Stimulated activated naive B cell treated with anti-CD40 and anti-IgM and Interleukin-4, amounts not matched to agents 10 μg/mL and 1 μg/mL and 100 μg/mL, for 72 hours (primary cell): ENCODE data around the gene SPRN.
"Not testable (repeated sequence)": the region's sequence is repeated elsewhere in the genome, so short reads cannot be mapped to it uniquely, and the experiment has no call there.

ENCODE experiments used
- ATAC-seq, 2 donors: fragments of 150-1000 bp; cut with Tn5 transposase; replicated peaks; 2 replicates each; pipeline ENCODE4 v1.10.0; 2021; ENCODE audit warnings: moderate library complexity in 1 of 2
- DNase-seq: peaks from one replicate; pipeline ENCODE4 v3.0.0; 2021
- H3K27ac Mint-ChIP-seq: one replicate; pipeline ENCODE4 v1.8.0; 2022; ENCODE audit warnings: mild to moderate bottlenecking, mixed read lengths
- H3K27me3 Mint-ChIP-seq, 2 donors: one replicate each; pipeline ENCODE4 v1.8.0; 2022; ENCODE audit warnings: mixed read lengths in 2 of 2
- H3K36me3 Mint-ChIP-seq, 2 donors: one replicate each; pipeline ENCODE4 v1.8.0; 2022; ENCODE audit warnings: mixed read lengths in 2 of 2, mild to moderate bottlenecking in 1 of 2
- H3K4me1 Mint-ChIP-seq, 2 donors: one replicate each; pipeline ENCODE4 v1.8.0; 2022; ENCODE audit warnings: mixed read lengths in 2 of 2, mild to moderate bottlenecking in 1 of 2
- H3K4me3 Mint-ChIP-seq, 2 donors: one replicate each; pipeline ENCODE4 v1.8.0; 2022; ENCODE audit warnings: mild to moderate bottlenecking in 2 of 2, mixed read lengths in 2 of 2, moderate library complexity in 1 of 2
- H3K9me3 Mint-ChIP-seq, 2 donors: one replicate each; pipeline ENCODE4 v1.8.0; 2022; ENCODE audit warnings: mixed read lengths in 2 of 2, mild to moderate bottlenecking in 1 of 2

SPRN gene

DNA sequence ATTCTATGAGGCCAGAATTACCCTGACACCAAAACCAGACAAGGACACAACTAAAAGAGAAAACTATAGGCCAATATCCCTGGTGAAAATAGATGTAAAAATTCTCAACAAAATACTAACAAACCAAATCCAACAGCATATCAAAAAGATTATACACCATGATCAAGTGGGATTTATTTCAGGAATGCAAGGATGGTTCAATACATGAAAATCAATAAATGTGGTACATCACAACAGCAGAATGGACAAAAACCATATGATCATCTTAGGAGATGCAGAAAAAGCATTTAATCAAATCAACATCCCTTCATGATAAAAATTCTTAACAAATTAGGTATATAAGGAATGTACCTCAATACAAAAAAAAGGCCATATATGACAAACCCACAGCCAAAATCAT is 23.7 kb upstream of the SPRN start:
- H3K27me3 Mint-ChIP-seq, result peaks cover 20 to 27% of the 10 kb centered on the region in 2 donors

DNA sequence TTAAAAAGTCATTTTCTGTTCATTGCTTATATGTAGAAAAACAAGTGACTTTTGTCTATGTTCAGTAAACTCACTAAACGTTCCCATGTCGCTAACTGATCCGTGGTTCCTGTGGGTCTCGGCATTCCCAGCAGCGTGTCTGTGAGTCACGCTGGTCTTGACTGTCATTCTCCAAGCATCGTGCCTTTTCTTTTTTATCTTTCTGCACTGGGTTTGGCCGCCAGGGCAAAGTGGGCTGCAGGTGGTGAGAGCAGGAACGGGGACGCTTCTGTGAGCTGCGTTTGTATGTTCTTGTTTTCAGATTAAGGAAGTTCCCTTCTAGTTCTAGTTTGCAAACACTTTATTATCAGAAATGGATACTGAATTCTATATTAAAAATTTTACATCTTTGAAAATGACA is 22.6 kb upstream of the SPRN start:
- Mint-ChIP-seq H3K9me3 (peaks cover 29 to 30% of the 10 kb centered on the region in 2 donors), H3K27ac (no peak overlapping the region), H3K4me1 (peaks cover 6 to 14% of the 10 kb centered on the region in 2 donors), H3K36me3 (peaks cover 24 to 34% of the 10 kb centered on the region in 2 donors), H3K4me3 (no peak overlapping the region), H3K27me3 (peaks cover 20 to 27% of the 10 kb centered on the region in 2 donors)
- no peak for ATAC-seq
- DNase-seq, result no peak

More for the DNA sequence above, 23.7 kb upstream of the SPRN start:
- peaks cover 0 to 7% of the 10 kb centered on the region in 2 donors for H3K4me1 Mint-ChIP-seq
- DNase-seq (no peak), ATAC-seq (no peak)
- H3K27ac Mint-ChIP-seq, result no peak overlapping the region
- peaks cover 22 to 29% of the 10 kb centered on the region in 2 donors for H3K36me3 Mint-ChIP-seq
- no peak overlapping the region for H3K4me3 Mint-ChIP-seq
- peaks cover 29 to 30% of the 10 kb centered on the region in 2 donors for H3K9me3 Mint-ChIP-seq

DNA sequence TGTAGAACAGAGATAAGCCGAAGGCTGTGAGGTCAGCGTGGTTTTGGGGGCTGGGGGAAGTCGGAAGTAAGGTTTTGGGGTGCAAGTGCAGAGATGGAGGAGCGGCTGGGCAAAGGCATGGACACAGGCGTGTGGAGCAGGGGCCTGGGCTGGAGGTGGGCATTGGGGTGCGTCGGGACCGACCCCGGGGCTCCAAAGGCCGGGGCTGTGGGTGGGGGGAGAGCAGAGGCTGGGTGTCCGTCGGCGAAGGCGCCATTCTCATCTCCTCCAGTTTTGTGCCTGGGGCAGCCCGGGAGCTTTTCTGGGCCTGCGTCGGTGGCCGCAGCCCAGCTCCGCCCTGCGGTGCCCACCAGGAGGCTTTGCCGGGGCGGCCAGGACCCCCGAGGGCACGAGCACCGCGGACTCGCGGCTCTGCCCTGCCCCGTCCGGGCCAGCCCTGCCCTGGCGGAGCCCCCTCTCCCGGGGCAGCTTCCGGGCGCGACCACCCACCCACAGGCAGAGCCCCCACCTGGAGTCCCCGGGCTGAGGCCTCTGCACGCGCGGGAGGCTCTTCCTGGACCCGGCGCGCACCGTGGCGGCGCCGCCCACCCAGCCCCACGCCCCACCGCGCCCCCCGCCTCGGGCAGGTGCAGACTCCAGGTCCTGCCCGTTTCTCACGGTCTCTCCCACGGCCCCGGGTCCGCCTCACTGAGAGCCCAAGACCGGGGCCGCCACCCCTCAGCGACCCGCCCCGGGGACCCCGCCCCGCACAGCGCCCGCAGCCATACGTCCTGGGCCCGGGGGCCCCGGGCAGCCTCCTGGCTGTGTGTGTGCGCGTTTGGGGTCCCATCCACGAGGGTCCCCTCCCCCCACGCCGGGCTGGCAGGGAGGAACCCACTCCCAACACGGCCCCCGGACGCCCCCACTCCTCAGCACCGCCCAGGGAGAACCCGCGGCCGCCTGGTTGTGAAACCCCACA is 21.6 kb upstream of the SPRN start:
- Mint-ChIP-seq H3K36me3 (peaks cover 24 to 34% of the 10 kb centered on the region in 2 donors), H3K27me3 (peaks cover 20 to 27% of the 10 kb centered on the region in 2 donors), H3K27ac (no peak overlapping the region), H3K9me3 (peaks cover 29 to 30% of the 10 kb centered on the region in 2 donors), H3K4me3 (no peak overlapping the region), H3K4me1 (peaks cover 6 to 14% of the 10 kb centered on the region in 2 donors)
- ATAC-seq, result no peak
- no peak for DNase-seq

DNA sequence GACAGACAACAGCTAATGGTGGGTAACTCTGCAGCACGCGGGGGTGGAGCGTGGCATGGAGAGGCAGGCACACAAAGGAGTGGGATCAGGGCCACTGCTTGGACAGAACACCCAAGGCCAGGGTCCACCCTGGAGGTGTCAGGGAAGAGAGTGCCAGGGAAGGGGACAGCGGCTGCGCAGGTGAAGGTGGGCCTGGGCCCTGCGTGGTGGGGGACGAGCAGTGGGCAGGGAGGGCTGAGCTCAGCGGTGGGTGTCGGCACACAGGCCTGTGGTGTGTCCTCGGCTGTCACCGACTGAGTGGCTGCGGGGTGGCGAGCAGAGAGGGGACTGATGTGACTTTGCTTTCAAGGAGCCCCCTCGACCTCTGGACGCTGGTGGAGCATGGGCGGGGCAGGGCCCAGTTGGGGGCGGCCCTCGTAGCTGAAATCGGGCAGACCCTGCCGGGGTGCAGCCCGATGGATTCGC is 20.9 kb upstream of the SPRN start:
- Mint-ChIP-seq H3K4me3 (no peak overlapping the region), H3K36me3 (peaks cover 24 to 34% of the 10 kb centered on the region in 2 donors), H3K4me1 (peaks cover 6 to 14% of the 10 kb centered on the region in 2 donors), H3K27me3 (peaks cover 20 to 27% of the 10 kb centered on the region in 2 donors), H3K9me3 (peaks cover 29 to 30% of the 10 kb centered on the region in 2 donors), H3K27ac (no peak overlapping the region)
- DNase-seq (no peak), ATAC-seq (no peak)

DNA sequence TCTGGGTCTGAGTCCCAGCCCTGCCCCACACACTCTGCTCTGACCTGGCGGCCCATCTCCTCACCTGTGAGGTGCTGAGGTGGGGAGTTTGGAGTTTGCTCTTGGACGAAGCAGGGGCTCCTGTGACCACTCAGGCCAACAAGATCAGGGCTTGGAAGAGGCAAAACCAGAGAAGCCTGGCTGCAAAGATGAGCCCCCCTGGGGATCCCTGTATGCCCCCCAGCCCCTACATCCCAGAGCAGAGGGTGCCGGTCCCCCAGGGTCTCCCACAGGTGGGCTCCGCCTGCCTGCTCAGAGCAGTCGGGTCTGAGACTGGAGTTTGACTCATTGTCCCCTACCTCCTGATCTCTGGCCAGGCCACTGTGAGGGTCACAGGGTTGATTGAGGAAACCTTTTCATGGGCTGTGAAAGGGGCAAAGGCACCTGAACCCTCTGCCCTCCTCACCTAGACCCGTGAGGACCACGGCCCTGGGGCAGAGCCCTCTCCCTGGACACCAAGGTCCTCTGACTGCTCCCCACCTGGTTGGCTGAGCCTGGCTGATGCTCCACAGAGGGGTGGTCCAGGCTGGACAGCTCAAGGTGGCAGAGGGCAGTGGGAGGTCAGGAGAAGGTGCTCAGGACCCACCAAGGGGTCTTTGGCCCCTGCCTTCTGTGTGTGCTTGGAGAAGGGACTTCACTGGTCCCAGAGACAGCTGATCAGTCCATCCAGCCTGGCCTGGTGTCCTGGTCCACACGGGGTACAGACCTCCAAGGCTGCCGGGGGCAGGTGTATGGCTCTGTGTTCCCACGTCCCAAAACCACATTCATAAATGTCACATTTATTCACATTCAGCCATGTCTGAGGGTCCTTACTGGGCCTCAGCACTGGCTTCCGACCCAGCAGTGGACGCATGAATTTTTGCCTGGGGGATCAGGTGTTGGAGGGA is 20.2 kb upstream of the SPRN start:
- no peak for ATAC-seq
- peaks cover 24 to 34% of the 10 kb centered on the region in 2 donors for H3K36me3 Mint-ChIP-seq
- no peak overlapping the region for H3K27ac Mint-ChIP-seq
- H3K4me3 Mint-ChIP-seq, result no peak overlapping the region
- peaks cover 20 to 27% of the 10 kb centered on the region in 2 donors for H3K27me3 Mint-ChIP-seq
- no peak for DNase-seq
- H3K9me3 Mint-ChIP-seq, result peaks cover 29 to 30% of the 10 kb centered on the region in 2 donors
- H3K4me1 Mint-ChIP-seq, result peaks cover 6 to 14% of the 10 kb centered on the region in 2 donors

DNA sequence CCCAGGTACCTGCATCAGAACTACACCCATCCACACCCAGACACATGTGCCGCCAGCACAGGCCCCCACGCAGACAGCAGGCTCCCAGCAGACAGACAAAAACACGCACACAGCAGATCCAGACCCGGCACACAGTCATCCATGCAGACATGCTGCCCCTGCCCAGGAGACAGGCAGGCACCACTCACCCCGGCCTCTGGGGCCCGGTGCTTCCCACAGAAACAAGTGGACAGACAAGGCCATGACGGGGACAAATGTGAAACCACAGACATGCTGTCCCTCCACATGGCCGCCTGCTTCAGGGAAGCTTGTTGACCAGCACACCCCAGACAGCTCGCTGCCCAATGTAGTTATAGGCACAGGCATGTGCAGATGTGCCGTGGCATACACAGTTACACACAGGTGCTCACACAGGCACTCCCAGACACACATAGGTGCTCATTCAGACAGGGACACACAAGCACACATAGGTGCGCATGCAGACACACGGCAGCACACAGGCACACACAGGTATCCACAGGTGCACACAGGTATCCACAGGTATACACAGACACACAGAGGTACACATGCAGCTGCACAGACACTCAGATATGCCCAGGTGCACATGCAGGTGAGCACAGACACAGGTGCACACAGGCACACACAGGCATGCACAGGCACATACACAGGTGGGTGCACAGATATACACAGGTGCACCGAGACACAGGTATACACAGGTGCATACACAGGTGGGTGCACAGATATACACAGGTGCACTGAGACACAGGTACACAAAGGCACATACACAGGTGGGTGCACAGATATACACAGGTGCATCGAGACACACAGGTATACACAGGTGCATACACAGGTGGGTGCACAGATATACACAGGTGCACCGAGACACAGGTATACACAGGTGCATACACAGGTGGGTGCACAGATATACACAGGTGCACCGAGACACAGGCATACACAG is 18.8 kb upstream of the SPRN start:
- DNase-seq (no peak), ATAC-seq (no peak)
- Mint-ChIP-seq H3K27ac (no peak overlapping the region), H3K9me3 (peaks cover 22 to 23% of the 10 kb centered on the region in 2 donors), H3K36me3 (peaks cover 21 to 37% of the 10 kb centered on the region in 2 donors), H3K27me3 (peaks cover 20 to 28% of the 10 kb centered on the region in 2 donors), H3K4me1 (peaks cover 10 to 14% of the 10 kb centered on the region in 2 donors), H3K4me3 (no peak overlapping the region)

DNA sequence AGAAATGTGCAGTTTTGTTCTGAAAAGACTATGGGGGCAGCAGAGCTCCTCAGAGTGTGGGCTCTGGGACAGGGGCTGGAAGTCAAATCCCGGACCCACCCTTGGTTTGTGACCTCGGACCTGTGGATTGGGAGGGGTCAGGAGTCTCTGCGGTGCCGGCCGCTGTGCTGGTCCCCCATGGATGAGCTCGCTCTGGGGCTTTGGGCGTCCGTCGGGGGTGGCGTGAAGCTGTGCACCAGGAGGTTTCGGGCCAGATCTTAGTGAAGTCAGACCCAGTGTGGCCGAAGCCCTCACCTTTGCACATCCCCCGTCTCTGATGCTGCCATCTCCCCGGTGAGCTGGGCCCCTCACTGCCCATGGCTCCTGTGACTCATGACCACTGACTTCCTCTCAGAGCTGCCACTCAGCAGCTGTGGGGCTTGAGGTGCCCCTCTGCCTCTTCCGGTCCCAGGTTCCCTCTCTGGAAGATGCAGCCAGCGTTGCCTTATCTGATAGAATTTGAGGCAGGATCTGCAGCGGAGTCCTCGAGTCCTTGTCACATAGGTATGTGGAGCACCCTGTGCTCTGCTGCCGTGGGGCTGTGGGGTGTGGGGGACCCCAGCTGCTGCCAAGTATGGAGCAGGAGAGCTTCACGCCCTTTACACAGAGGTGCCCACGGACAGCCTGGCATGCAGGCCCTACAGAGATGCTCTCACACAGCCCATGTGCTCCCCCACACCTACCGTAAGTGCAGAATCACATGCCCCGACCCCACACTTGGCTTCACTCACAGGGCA is 18.0 kb upstream of the SPRN start:
- peak overlapping the region; percentile 51 for H3K27ac Mint-ChIP-seq
- H3K4me3 Mint-ChIP-seq, result no peak overlapping the region
- ATAC-seq (peak; percentile 53 to 54), DNase-seq (no peak)
- peaks cover 11 to 14% of the 10 kb centered on the region in 2 donors for H3K4me1 Mint-ChIP-seq
- H3K9me3 Mint-ChIP-seq, result peaks cover 15% of the 10 kb centered on the region in 2 donors
- H3K36me3 Mint-ChIP-seq, result peaks cover 17 to 29% of the 10 kb centered on the region in 2 donors
- peaks cover 20 to 23% of the 10 kb centered on the region in 2 donors for H3K27me3 Mint-ChIP-seq

DNA sequence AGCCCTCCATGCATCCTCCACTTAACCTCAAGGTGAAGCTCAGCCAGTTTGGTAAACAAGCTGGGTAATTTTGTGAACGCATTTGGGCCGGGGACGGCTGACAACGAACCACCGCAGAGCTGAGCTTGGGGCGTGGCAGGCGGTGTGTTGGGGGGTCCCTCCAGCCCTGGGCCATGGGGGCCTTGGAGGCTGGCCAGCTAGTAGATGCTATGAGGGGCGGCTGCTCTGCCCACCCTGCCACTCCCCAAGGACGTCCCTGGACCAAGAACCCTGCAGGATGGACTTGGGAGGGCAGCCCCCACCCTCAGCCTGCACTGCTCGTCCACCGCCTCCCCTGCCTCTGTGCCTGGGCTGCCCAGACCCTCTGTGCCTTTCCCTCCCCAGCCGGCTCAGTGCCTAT is 17.4 kb upstream of the SPRN start:
- DNase-seq, result no peak
- H3K27ac Mint-ChIP-seq, result no peak overlapping the region
- peaks cover 13 to 25% of the 10 kb centered on the region in 2 donors for H3K36me3 Mint-ChIP-seq
- H3K9me3 Mint-ChIP-seq, result peaks cover 11% of the 10 kb centered on the region in 2 donors
- H3K4me1 Mint-ChIP-seq, result peaks cover 11 to 14% of the 10 kb centered on the region in 2 donors
- peaks cover 17 to 20% of the 10 kb centered on the region in 2 donors for H3K27me3 Mint-ChIP-seq
- ATAC-seq, result no peak
- H3K4me3 Mint-ChIP-seq, result no peak overlapping the region

DNA sequence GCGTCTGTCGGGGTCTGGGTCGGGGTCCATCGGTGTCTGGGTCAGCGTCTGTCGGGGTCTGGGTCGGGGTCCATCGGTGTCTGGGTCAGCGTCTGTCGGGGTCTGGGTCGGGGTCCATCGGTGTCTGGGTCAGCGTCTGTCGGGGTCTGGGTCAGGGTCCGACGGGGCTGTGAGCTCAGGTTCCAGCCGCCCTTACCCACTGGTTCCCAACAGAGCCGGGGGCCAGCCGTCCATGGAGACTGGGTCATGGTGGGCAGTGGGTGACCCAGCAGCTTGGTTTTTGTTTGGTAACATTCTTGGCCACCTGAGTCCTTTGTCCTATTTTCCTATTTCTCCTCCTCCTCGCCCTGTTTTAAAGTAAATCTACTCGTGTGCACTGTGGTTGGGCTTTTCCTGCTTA is 16.9 kb upstream of the SPRN start:
- not testable (repeated sequence) for DNase-seq, H3K4me3 Mint-ChIP-seq
- peaks cover 12 to 17% of the 10 kb centered on the region in 2 donors for H3K27me3 Mint-ChIP-seq

DNA sequence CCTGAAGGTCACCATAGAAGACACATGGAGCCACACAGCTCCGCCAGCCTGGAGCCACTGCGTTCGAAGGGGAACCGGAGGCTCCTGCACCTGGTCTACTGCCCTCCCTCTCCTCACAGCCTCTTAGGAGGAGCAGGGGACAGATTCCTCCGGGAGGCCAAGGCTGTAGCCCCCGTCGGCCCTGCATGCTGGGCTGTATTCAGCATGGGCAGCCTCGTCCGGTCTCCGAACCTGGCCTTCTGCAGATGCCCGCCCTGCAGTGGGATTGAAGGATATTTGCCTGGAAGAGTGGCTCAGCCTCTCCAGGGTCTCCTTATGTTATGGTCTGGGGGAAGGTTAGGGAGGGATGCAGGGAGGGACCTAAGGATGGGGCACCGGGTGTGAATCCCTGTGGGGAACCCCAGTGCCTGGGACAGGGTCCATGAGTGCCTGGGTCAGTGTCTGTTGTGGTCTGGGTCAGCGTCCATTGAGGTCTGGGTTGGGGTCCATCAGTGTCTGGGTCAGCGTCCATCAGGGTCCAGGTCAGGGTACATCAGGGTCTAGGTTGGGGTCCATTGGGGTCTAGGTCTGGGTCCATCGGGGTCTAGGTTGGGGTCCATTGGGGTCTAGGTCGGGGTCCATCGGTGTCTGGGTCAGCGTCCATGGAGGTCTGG is 16.3 kb upstream of the SPRN start:
- Mint-ChIP-seq H3K4me1 (peaks cover 11 to 14% of the 10 kb centered on the region in 2 donors), H3K27me3 (peaks cover 11 to 17% of the 10 kb centered on the region in 2 donors), H3K36me3 (peaks cover 10 to 21% of the 10 kb centered on the region in 2 donors), H3K4me3 (no peak overlapping the region), H3K27ac (no peak overlapping the region), H3K9me3 (peaks cover 7 to 8% of the 10 kb centered on the region in 2 donors)
- ATAC-seq (no peak), DNase-seq (no peak)

More for the DNA sequence above, 16.9 kb upstream of the SPRN start:
- ATAC-seq, H3K9me3 Mint-ChIP-seq, H3K27ac Mint-ChIP-seq: not testable (repeated sequence)
- peaks cover 11 to 14% of the 10 kb centered on the region in 2 donors for H3K4me1 Mint-ChIP-seq
- H3K36me3 Mint-ChIP-seq, result peaks cover 10 to 21% of the 10 kb centered on the region in 2 donors

DNA sequence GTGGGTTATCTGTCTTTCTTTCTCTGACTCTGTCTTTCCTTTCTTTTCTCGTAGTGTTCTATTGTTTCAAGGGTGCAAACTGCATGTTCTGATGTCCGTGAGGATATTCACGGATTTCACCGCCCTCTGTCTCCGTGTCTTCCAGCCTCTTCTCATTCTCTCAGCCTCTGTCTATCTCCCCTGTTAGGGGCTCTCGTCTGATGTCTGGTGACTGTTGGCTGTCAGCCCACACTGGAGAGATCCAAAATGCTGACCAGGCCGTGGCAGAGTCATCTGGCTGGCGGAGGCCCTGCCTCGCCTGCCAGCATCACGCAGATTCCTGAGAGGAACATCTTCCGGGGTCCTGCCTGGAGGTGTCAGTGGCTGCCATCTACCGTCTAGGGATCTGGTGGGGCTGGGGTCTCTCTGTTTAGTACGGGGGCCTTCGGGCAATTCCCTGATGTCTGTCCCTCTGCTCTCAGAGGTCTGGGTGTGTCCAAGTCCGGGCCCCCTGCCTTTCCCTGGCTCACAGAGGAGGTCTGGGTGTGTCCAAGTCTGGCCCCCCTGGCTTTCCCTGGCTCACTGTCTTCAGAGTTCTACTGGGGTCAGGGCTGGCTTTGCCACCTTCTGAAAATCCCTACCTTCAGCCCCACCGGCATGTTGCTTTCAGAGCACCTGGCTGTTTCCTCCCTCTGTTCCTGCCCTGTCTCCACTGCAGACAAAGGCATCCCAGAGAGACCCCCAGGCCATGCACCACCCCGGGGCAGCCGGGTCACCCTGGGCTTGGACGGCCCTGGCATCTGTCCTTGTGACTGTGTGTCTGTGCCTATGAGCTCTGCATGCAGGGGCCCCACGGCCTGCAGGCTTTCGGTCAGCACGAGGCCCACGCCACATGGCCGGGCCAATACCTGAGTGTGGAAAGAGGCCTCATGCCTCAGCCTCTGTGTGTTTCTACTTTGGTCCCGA is 15.4 kb upstream of the SPRN start:
- DNase-seq (no peak), ATAC-seq (no peak)
- Mint-ChIP-seq H3K4me3 (no peak overlapping the region), H3K9me3 (peaks cover 3 to 5% of the 10 kb centered on the region in 2 donors), H3K4me1 (peaks cover 7 to 11% of the 10 kb centered on the region in 2 donors), H3K27ac (no peak overlapping the region), H3K27me3 (peaks cover 1 to 8% of the 10 kb centered on the region in 2 donors), H3K36me3 (peaks cover 2 to 14% of the 10 kb centered on the region in 2 donors)
